Heart left ventricle (tissue), 16 donors: Measurements from ENCODE around the gene TARBP1. TPM values are rescaled to one million over a fixed set of nuclear protein-coding genes. Genes with fewer than 3 reads are reported as not detected.
"Not testable (repeated sequence)": the region's sequence is repeated elsewhere in the genome, so short reads cannot be mapped to it uniquely, and the experiment has no call there.

ENCODE experiments used
- ATAC-seq, 4 donors: fragments of 200-7000 bp; cut with Tn5 transposase; one replicate each; pipeline ENCODE4 v1.9.1; 2020 to 2022; ENCODE audit warnings: moderate library complexity in 4 of 4, mild to moderate bottlenecking in 3 of 4, moderate number of reproducible peaks in 1 of 4
- DNase-seq, 5 donors: peaks; one replicate each; pipeline ENCODE4 v3.0.0-alpha.2; 2020
- H3K27ac ChIP-seq, 12 donors: fragments of 200-600 bp; sonication (generic) in 4 of 12; one replicate each; pipeline versions ENCODE4 v1.5.0 to v1.8.0; 2016 to 2022; ENCODE audit warnings: mild to moderate bottlenecking in 2 of 12
- H3K27me3 ChIP-seq, 9 donors: fragments of 200-600 bp; sonication (generic) in 2 of 9; one replicate each; pipeline versions ENCODE4 v1.5.1 to v1.8.0; 2016 to 2022; ENCODE audit warnings: mild to moderate bottlenecking in 3 of 9
- H3K36me3 ChIP-seq, 9 donors: fragments of 200-600 bp; sonication (generic) in 2 of 9; one replicate each; pipeline versions ENCODE4 v1.5.0 to v1.8.0; 2018 to 2022; ENCODE audit warnings: mild to moderate bottlenecking in 2 of 9
- H3K4me1 ChIP-seq, 12 donors: fragments of 200-600 bp; sonication (generic) in 4 of 12; one replicate each; pipeline versions ENCODE4 v1.5.0 to v1.8.0; 2016 to 2022; ENCODE audit warnings: mild to moderate bottlenecking in 3 of 12
- H3K4me3 ChIP-seq, 12 donors: fragments of 200-600 bp; sonication (generic) in 4 of 12; one replicate each; pipeline versions ENCODE4 v1.5.0 to v1.8.0; 2017 to 2022; ENCODE audit warnings: mild to moderate bottlenecking in 9 of 12, moderate library complexity in 4 of 12
- H3K9me3 ChIP-seq, 12 donors: fragments of 200-600 bp; sonication (generic) in 4 of 12; one replicate each; pipeline versions ENCODE4 v1.5.0 to v1.8.0; 2016 to 2022; ENCODE audit warnings: mild to moderate bottlenecking in 1 of 12
- CTCF ChIP-seq, 12 donors: fragments of 200-600 bp; sonication (generic) in 4 of 12; IDR thresholded peaks; one replicate each; pipeline versions ENCODE4 v1.5.0 to v1.8.0; 2018 to 2022; ENCODE audit warnings: antibody characterized with exemption in 12 of 12, mild to moderate bottlenecking in 5 of 12
- POLR2A ChIP-seq, 2 donors: fragments of 450-650 bp; IDR thresholded peaks; one replicate each; pipeline ENCODE4 v1.6.1; 2017; ENCODE audit warnings: antibody characterized with exemption in 2 of 2, mild to moderate bottlenecking in 2 of 2, moderate library complexity in 2 of 2
- WGBS, 4 donors: extraction: QIAGEN DNeasy Blood & Tissue Kit in 2 of 4; methylation state at CpG; one replicate each; pipeline versions ENCODE4 v1.1.5 to v1.1.7; 2013 to 2018; 5-methylcytosine and 5-hydroxymethylcytosine counted together
- intact Hi-C, 10 donors: fragments of 100-400 bp; cut with DNase I; formaldehyde crosslinking; loops; one replicate each; pipeline versions ENCODE4 v1.11.1 to v1.14.2; 2022
- polyA plus RNA-seq, 2 donors: library from polyadenylated mRNA; stranded (reverse); fragments of 200-250 nt; gene quantifications; one replicate each; pipeline ENCODE4 v1.2.3, GENCODE V29; 2013
- total RNA-seq, 9 donors: library from RNA; depleted of rRNA in 2 of 9; stranded (reverse); fragments of >200 nt in 2 of 9; fragmentation: NEBNext Ultra II Directional in 3 of 9; extraction: Animal tissue kit (Norgen Biotek cat#: 25700) in 3 of 9; gene quantifications; one replicate each; pipeline versions ENCODE4 v1.1.0 to v1.2.4, GENCODE V29; 2016 to 2023
- donor health status: ischemic (EF 13 %, LVEDD 7.1; RV severe dilation, severe dysfunction).
- donor health status: healthy with polysubstance abuse.
- donor health status: DM: no; HTN: yes; CAD: no.
- donor health status: DM: no; HTN: no; CAD: no.
- donor health status: ischemic (EF 25% LVEDD 6.9; RV normal size, moderate dysfunction).
- donor health status: ischemic (EF 25% LVEDD 5.7; RV mildly dilated, moderate dysfunction).
- donor health status: healthy.
- donor health status: DM: yes; HTN: yes; CAD: no.
- donor health status: ischemic (EF 35%, LVEDD 5.7; RV mildly dilated, moderate dysfunction).
- donor health status: nonischemic (EF 11% LVEDD 7.7; RV severe dilation, severe dysfunction).
- donor health status: DM: yes; HTN: yes; CAD: no.
- donor health status: PGD.
- donor health status: ischemic (EF 29% LVEDD 5.4; RV normal size, mild dysfunction).
- donor health status: nonischemic (EF 23%, LVEDD 6.1; RV moderate dilation, normal function).

The TARBP1 gene
- total and polyA plus RNA-seq, 11 donors: 4.8 to 18.2 (median 9.9) TPM

- no peak overlapping the region for H3K4me3 ChIP-seq
- H3K27ac ChIP-seq: no peak overlapping the region
- H3K9me3 ChIP-seq: no peaks in the 10 kb centered on the region
- H3K4me1 ChIP-seq: peaks cover 0 to 13% (median 5%) of the 10 kb centered on the region in 12 donors
- 94 to 97% (median 96%) methylated on average over 11 of the region's 11 CpGs for WGBS, 4 donors
- no peaks in the 10 kb centered on the region for H3K27me3 ChIP-seq
- H3K36me3 ChIP-seq: no peaks in the 10 kb centered on the region
- DNase-seq (no peak), ATAC-seq (no peak)
- intact Hi-C loops: loop anchor here in 4 of 10 donors (10.0 kb wide), 1 partner anchor 217 kb away; no protein-coding TSS in a partner anchor
- no peak for TF ChIP-seq CTCF (IDR thresholded peaks at IDR 0.05)
- no peak for TF ChIP-seq POLR2A (IDR thresholded peaks at IDR 0.05)
Measured at GRCh38 chr1:234507626-234508387, 28.8 kb upstream of the TARBP1 start.

DNA sequence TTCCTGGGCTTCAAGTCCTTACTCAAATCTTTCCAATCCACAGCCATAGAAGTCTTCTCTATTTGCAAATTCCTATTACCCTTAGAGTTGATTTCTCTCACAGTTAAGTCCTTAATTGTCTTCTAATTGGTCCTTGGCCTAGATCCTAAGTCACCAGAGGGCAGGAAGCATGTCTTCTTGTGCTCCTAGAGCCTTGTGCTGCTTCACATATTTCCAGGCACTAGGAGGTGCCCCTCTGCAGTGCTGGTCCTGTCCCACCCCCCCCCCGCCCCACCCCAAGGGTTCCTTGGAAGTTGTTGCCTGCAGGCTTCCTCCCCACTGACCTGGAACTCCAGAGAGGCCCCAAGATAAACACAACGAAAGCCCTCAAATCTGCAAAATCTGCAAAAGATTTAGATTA is 28.1 kb upstream of the TARBP1 start:
- Histone ChIP-seq H3K27ac (no peak overlapping the region), H3K27me3 (no peaks in the 10 kb centered on the region), H3K36me3 (no peaks in the 10 kb centered on the region), H3K4me3 (no peak overlapping the region), H3K4me1 (peaks cover 0 to 15% (median 3%) of the 10 kb centered on the region in 12 donors), H3K9me3 (no peaks in the 10 kb centered on the region)
- WGBS, 4 donors: 75 to 87% (median 84%) methylated on average over 2 of the region's 2 CpGs
- no peak for TF ChIP-seq CTCF (IDR thresholded peaks at IDR 0.05)
- TF ChIP-seq POLR2A (IDR thresholded peaks at IDR 0.05): no peak
- intact Hi-C loops: loop anchor here in 4 of 10 donors (10.0 kb wide), 1 partner anchor 218 kb away; no protein-coding TSS in a partner anchor
- DNase-seq (no peak), ATAC-seq (no peak)

DNA sequence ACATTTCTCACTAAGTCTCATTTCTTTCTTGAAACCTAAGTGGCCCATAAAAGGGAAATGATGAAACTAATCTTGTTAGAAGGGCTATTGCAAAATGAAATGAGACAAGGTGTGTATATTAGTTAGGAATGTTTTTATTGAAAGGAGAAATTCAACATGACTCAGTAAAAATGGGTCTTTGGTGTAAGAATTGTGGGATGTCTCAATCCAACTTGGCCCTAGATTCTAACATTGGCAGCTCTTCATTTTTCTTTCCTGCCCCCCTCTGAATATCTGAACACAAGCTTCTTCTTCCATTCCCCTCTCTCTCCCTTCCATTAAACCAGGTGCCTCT is 26.8 kb upstream of the TARBP1 start:
- H3K27me3 ChIP-seq: no peaks in the 10 kb centered on the region
- no peaks in the 10 kb centered on the region for H3K9me3 ChIP-seq
- H3K4me1 ChIP-seq: peaks cover 0 to 18% (median 4%) of the 10 kb centered on the region in 12 donors
- TF ChIP-seq POLR2A (IDR thresholded peaks at IDR 0.05) (no peak), CTCF (IDR thresholded peaks at IDR 0.05) (no peak)
- no peak overlapping the region for H3K27ac ChIP-seq
- DNase-seq: no peak
- no peak overlapping the region for H3K4me3 ChIP-seq
- no peaks in the 10 kb centered on the region for H3K36me3 ChIP-seq
- intact Hi-C loops: loop anchor here in 4 of 10 donors (10.0 kb wide), 1 partner anchor 219 kb away; no protein-coding TSS in a partner anchor
- ATAC-seq: no peak

DNA sequence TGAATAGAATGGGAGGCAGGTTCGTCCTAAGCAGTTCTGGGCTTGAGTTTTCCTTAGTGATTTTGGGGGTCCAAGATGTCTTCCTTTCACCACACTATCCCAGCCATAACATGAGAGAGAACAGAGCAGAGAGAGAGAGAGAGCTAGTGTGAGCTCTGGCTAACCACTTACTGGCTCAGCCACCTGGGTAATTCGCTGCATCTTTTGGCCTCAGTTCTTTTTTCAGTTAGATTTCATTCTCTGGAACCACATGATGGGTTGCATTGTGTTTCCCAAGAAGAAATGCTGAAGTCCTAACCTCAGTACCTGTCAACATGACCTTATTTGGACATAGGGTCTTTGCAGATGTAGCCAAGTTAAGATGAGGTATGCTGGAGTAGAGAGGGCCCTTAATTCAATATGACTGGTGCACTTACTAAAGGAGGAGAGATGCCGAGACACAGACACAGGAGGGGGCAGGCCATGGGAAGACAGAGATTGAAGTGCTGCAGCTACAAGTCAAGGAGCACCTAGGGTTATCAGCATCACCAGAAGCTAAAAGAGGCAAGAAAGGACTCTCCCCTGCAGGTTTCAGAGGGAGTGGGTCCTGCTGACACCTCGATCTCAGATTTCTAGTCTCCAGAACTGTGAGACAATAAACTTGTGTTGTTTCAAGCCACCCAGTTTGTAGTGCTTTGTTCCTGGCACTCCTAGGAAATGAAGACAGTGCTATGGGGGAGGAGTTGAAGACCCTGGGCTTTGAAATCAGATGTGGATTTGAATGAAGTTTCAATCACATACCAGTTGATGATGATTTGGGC is 26.2 kb upstream of the TARBP1 start:
- Histone ChIP-seq H3K4me3 (no peak overlapping the region), H3K4me1 (peaks cover 0 to 24% (median 8%) of the 10 kb centered on the region in 12 donors), H3K36me3 (no peaks in the 10 kb centered on the region), H3K9me3 (no peaks in the 10 kb centered on the region), H3K27ac (no peak overlapping the region), H3K27me3 (no peaks in the 10 kb centered on the region)
- no peak for ATAC-seq
- intact Hi-C loops: loop anchor here in 7 of 10 donors (5.0 to 10.0 kb wide), 4 partner anchors 32 to 362 kb away; no protein-coding TSS in a partner anchor
- TF ChIP-seq POLR2A (IDR thresholded peaks at IDR 0.05) (no peak), CTCF (IDR thresholded peaks at IDR 0.05) (no peak)
- DNase-seq: no peak
- WGBS, 4 donors: 90 to 97% (median 94%) methylated on average over 4 of the region's 4 CpGs

DNA sequence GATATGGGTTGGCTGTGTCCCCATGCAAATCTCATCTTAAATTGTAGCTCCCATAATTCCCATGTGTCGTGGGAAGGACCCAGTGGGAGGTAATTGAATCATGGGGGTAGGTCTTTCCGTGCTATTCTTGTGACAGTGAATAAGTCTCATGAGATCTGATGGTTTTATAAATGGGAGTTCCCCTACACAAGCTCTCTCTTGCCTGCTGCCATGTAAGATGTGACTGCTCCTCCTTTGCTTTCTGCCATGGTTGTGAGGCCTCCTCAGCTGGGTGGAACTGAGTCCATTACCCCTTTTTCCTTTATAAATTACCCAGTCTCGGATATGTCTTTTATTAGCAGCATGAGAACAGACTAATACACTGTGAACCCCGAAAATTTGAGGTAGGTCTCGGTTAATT is 25.3 kb upstream of the TARBP1 start:
- H3K9me3 ChIP-seq, H3K36me3 ChIP-seq, DNase-seq, H3K27me3 ChIP-seq, H3K4me3 ChIP-seq, ATAC-seq: not testable (repeated sequence)
- intact Hi-C loops: loop anchor here in 7 of 10 donors (5.0 to 10.0 kb wide), 4 partner anchors 33 to 363 kb away; no protein-coding TSS in a partner anchor
- 73 to 86% (median 79%) methylated on average over 5 of the region's 5 CpGs for WGBS, 4 donors
- Histone ChIP-seq H3K27ac (peak overlapping the region in 7 of 12 donors; percentile 8 to 73 (median 62)), H3K4me1 (peaks cover 0 to 33% (median 15%) of the 10 kb centered on the region in 12 donors)
